Measurements from ENCODE around the gene SMPDL3B. TPM values are rescaled to one million over a fixed set of nuclear protein-coding genes. Genes with fewer than 3 reads are reported as not detected.
A peak's percentile ranks its signal among the peaks of the same experiment; 100 is the strongest.

SMPDL3B gene
- total RNA-seq, 1 experiment from 2014 or later = 51.3 TPM

- Histone ChIP-seq H3K14ac (ENCODE audit: insufficient read depth, low read length) (peak overlapping the region; percentile 19; the same call in 1 of the 2 replicates), H3K27me3 (ENCODE audit: insufficient read depth, low read length) (no peaks in the 10 kb centered on the region), H3K4me2 (ENCODE audit: insufficient read depth, insufficient read length, low read length) (peak overlapping the region; percentile 91), H3K79me2 (ENCODE audit: insufficient read depth, low read length) (peaks cover 2% of the 10 kb centered on the region; the same call in 1 of the 2 replicates), H2BK120ac (ENCODE audit: low read depth, low read length, poor library complexity, severe bottlenecking) (no peak overlapping the region), H4K91ac (ENCODE audit: insufficient read length, low read depth, low read length) (no peak overlapping the region), H3K9me3 (ENCODE audit: control insufficient read depth, low read depth, low read length) (no peaks in the 10 kb centered on the region), H3K27ac (ENCODE audit: insufficient read length, low read depth, low read length) (no peak overlapping the region), H3K23me2 (ENCODE audit: insufficient read length, low read depth, low read length, poor library complexity, severe bottlenecking) (peaks cover 15% of the 10 kb centered on the region), H2BK15ac (ENCODE audit: low read depth, low read length) (no peak overlapping the region), H3T11ph (ENCODE audit: low read length) (no peak overlapping the region), H4K8ac (replicated peaks; ENCODE audit: insufficient read length, low read depth, low read length) (no peak overlapping the region), H2BK20ac (ENCODE audit: low read depth, low read length, poor library complexity, severe bottlenecking) (no peak overlapping the region), H3K56ac (ENCODE audit: insufficient read length, low read depth, low read length) (no peak overlapping the region), H2BK5ac (ENCODE audit: insufficient read length, low read length) (no peak overlapping the region), H3K4me1 (ENCODE audit: insufficient read depth, low read length) (peaks cover 11% of the 10 kb centered on the region; the same call in 1 of the 2 replicates), H3K9ac (ENCODE audit: extremely low read depth, insufficient read length, low read length) (peak overlapping the region; percentile 81), H2AK5ac (ENCODE audit: insufficient read length, low read length) (no peak overlapping the region), H3K79me1 (ENCODE audit: insufficient read depth, low read depth, low read length, poor library complexity, severe bottlenecking) (peaks cover 2% of the 10 kb centered on the region), H2AFZ (ENCODE audit: low read length) (no peak overlapping the region), H2BK12ac (ENCODE audit: insufficient read length, low read depth, low read length) (no peak overlapping the region), H4K5ac (ENCODE audit: insufficient read length, low read depth, low read length) (no peak overlapping the region), H4K20me1 (ENCODE audit: control insufficient read depth, insufficient read depth, insufficient read length) (no peaks in the 10 kb centered on the region), H3K4ac (ENCODE audit: low read depth, low read length) (no peak overlapping the region), H3K18ac (ENCODE audit: insufficient read length, low read depth, low read length) (no peak overlapping the region), H3K23ac (ENCODE audit: insufficient read length, low read depth, low read length) (no peak overlapping the region)
- no peak for TF ChIP-seq CTCF (conservative IDR thresholded peaks at IDR 0.05)
- no CpG with 5 or more reads among the region's 8 CpGs for whole genome bisulfite sequencing (ENCODE audit: extremely low coverage, insufficient read length, low lambda C conversion rate)
- Mint-ChIP-seq H3K9me3 (no peaks in the 10 kb centered on the region; a peak in 1 of 5 replicates), H3K27me3 (ENCODE audit: low read depth) (peaks cover 2% of the 10 kb centered on the region; the same call in 1 of the 2 replicates), H3K36me3 (ENCODE audit: insufficient read depth in 1 of 3, low read depth in 3 of 3) (peaks cover 0 to 9% (median 6%) of the 10 kb centered on the region in 3 experiments; a peak in 4 of 7 replicates), H3K4me3 (peak overlapping the region; percentile 86 to 91), H3K4me1 (peaks cover 57 to 61% of the 10 kb centered on the region in 2 experiments), H3K27ac (peak overlapping the region in 2 of 3 experiments; percentile 7 to 95; a peak in 3 of 7 replicates)
- no peak for DNase-seq
Measured at GRCh38 chr1:27935721-27936120, 921 bp downstream of the SMPDL3B start.
